GM12878 (cell line): ENCODE data around the gene YEATS4.

Experiments used
- ASH2L ChIP-seq: fragments of 300-600, 200-600 bp; sonication (generic); IDR thresholded peaks from 2 replicates; pipeline ENCODE4 v1.6.1; 2017; ENCODE audit warnings: low read depth, mild to moderate bottlenecking, borderline replicate concordance
- BHLHE40 ChIP-seq, 2 experiments: fragments of 450-650 bp in 1 of 2; IDR thresholded peaks; 2 replicates each; pipeline ENCODE4 v1.6.1; 2011 to 2017; ENCODE audit warnings: low read depth in 2 of 2, borderline replicate concordance in 1 of 2, improper control_type of control experiment in 1 of 2, low read length in 1 of 2, mild to moderate bottlenecking in 1 of 2
- CREB1 ChIP-seq: IDR thresholded peaks from 2 replicates; pipeline ENCODE4 v1.6.1; 2012; ENCODE audit warnings: low read depth, mild to moderate bottlenecking, inconsistent platforms
- CTCF ChIP-seq, 3 experiments: IDR thresholded peaks in 2 of 3; conservative IDR thresholded peaks in 1 of 3; 2 replicates each; pipeline ENCODE4 v1.5.1; 2011; ENCODE audit warnings: low read depth in 3 of 3, low read length in 3 of 3, mild to moderate bottlenecking in 3 of 3, control low read depth in 2 of 3, moderate library complexity in 2 of 3, inconsistent platforms in 1 of 3, mixed read lengths in 1 of 3; ENCODE audit not compliant: control insufficient read depth in 2 of 3, insufficient read depth in 1 of 3; ENCODE audit errors: extremely low read depth in 1 of 3
- MAX ChIP-seq: IDR thresholded peaks from 2 replicates; pipeline ENCODE4 v1.6.1; 2012; ENCODE audit warnings: low read depth, low read length, improper control_type of control experiment
- POLR2AphosphoS2 ChIP-seq: IDR thresholded peaks from 2 replicates; pipeline ENCODE4 v1.6.1; 2011; ENCODE audit warnings: low read depth, mild to moderate bottlenecking, low read length, improper control_type of control experiment, moderate library complexity
- RAD21 ChIP-seq: IDR thresholded peaks from 2 replicates; pipeline ENCODE4 v1.6.1; 2011; ENCODE audit warnings: mild to moderate bottlenecking, low read depth, low read length, moderate library complexity; ENCODE audit not compliant: insufficient read depth
- REST ChIP-seq: IDR thresholded peaks from 2 replicates; pipeline ENCODE4 v1.6.1; 2012; ENCODE audit warnings: mild to moderate bottlenecking, low read depth, low read length
- SMARCA5 ChIP-seq: fragments of 450-650 bp; IDR thresholded peaks from 2 replicates; pipeline ENCODE4 v1.6.1; 2017; ENCODE audit warnings: mild to moderate bottlenecking
- SREBF2 ChIP-seq: IDR thresholded peaks from 2 replicates; pipeline ENCODE4 v1.6.1; 2012; ENCODE audit warnings: mild to moderate bottlenecking, low read length
- TARDBP ChIP-seq: IDR thresholded peaks from 2 replicates; pipeline ENCODE4 v1.6.1; 2016; ENCODE audit warnings: borderline replicate concordance
- TCF3 ChIP-seq: IDR thresholded peaks from 2 replicates; pipeline ENCODE4 v1.6.1; 2012; ENCODE audit warnings: low read depth, mild to moderate bottlenecking, low read length, borderline replicate concordance; ENCODE audit not compliant: insufficient read depth

- no peak for TF ChIP-seq RAD21
- TF ChIP-seq MAX, result no peak
- TF ChIP-seq TCF3, result no peak
- no peak for TF ChIP-seq REST
- no peak for TF ChIP-seq ASH2L
- TF ChIP-seq CTCF (IDR thresholded peaks at IDR 0.05 in 2 of 3, conservative IDR thresholded peaks at IDR 0.05 in 1 of 3; ENCODE audit: control insufficient read depth in 2 of 3, extremely low read depth in 1 of 3, insufficient read depth in 1 of 3, low read depth in 3 of 3, low read length in 3 of 3), result no peak
- no peak for TF ChIP-seq BHLHE40 (IDR thresholded peaks at IDR 0.05; ENCODE audit: borderline replicate concordance in 1 of 2, low read depth in 2 of 2, low read length in 1 of 2)
- no peak for TF ChIP-seq TARDBP
- no peak for TF ChIP-seq CREB1
- TF ChIP-seq POLR2AphosphoS2, result no peak
- no peak for TF ChIP-seq SREBF2
- no peak for TF ChIP-seq SMARCA5
These were observed 6.6 kb upstream of the YEATS4 start for GRCh38 chr12:69352904-69353303.
